ENCODE results near the gene RYR2. TPM values are rescaled to one million over a fixed set of nuclear protein-coding genes. Genes with fewer than 3 reads are reported as not detected.

Gene RYR2
- total RNA-seq, 1 donor from 2014 or later: 0.02 TPM

DNA sequence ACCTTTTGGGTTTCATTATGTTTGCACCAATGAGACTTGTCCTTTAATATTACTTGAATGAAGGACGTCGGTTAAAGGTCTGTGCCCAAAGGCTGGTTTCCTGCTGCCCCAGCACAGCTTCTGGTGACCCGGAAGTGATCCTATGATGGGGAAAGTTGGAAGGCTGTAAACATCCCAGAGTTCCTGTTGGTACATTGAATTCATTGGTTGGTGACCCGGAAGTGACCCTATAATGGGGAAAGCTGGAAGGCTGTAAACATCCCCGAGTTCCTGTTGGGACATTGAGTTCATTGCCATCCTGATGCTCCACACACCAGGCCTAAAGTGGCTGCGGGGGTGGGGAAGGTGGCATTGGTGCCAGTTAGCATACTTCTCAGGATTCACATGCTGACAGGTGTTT, 187.3 kb downstream of the RYR2 start:
- no peak for DNase-seq
- Mint-ChIP-seq H3K9me3 (no peaks in the 10 kb centered on the region), H3K27me3 (no peaks in the 10 kb centered on the region), H3K4me1 (no peaks in the 10 kb centered on the region), H3K27ac (no peak overlapping the region), H3K4me3 (no peak overlapping the region), H3K36me3 (ENCODE audit: low read depth) (no peaks in the 10 kb centered on the region)
- intact Hi-C loops (cut with micrococcal nuclease): no loop called here

DNA sequence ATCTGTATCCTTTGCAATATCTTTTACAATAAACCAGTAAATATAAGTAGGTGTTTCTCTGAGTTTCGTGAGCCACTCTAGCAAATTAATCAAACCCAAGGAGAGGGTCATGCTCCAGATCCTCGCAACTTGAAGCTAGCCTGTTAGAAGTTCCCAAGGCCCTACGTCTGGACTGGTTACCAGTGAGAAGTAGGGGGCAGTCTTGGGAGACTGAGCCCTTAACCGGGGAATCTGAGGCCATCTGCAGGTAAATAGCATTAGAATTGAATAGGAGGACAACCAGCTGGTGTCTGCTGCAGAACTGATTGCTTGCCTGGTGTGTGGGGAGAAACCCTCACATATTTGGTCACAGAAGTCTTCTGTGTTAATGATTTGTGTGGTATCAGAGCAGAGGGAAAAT, 190.5 kb downstream of the RYR2 start:
- Mint-ChIP-seq H3K4me3 (no peak overlapping the region), H3K27ac (no peak overlapping the region), H3K9me3 (no peaks in the 10 kb centered on the region), H3K27me3 (no peaks in the 10 kb centered on the region), H3K4me1 (no peaks in the 10 kb centered on the region), H3K36me3 (ENCODE audit: low read depth) (no peaks in the 10 kb centered on the region)
- DNase-seq: no peak
- intact Hi-C loops (cut with micrococcal nuclease): no loop called here

DNA sequence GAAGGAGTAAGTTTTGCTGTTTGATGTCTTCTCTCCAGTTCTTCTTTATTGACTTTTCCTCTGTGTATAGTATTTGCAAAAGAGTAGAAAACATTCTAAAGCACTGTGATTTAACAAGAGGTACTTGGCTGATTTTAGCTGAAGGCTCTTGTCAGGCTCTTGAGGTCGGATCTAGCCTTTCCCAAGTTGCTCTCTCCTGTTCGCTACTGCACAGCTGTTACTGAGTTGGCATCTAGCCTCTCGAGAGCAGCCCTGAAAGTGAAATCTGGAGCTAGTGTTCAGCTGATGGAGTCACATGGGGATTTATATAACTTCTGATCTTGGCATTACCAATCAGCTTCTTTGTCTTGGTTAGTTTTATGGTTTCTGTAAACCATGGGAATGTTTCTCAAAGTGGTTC, 193.1 kb downstream of the RYR2 start:
- H3K4me3 Mint-ChIP-seq: no peak overlapping the region
- no peak overlapping the region for H3K27ac Mint-ChIP-seq
- intact Hi-C loops (cut with micrococcal nuclease): no loop called here
- no peaks in the 10 kb centered on the region for H3K9me3 Mint-ChIP-seq
- no peak for DNase-seq
- H3K27me3 Mint-ChIP-seq: no peaks in the 10 kb centered on the region
- H3K36me3 Mint-ChIP-seq (ENCODE audit: low read depth): no peaks in the 10 kb centered on the region
- no peaks in the 10 kb centered on the region for H3K4me1 Mint-ChIP-seq

DNA sequence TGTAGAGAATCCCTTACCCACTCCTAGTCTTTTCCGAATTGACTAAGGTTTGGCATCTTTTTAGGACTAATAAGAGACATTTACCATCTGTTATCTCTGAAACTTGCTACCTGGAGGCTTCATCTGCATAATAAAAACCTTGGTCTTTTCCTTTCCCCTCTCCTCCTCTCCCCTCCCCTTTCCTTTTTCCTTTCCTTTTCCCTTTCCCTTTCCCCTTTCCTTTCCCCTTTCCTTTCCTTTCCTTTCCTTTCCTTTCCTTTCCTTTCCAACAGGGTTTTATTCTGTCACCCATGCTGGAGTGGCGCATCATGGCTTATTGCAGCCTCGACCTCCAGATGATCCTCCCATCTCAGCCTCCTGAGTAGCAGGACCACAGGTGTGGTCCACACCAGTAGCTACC, 195.7 kb downstream of the RYR2 start:
- Mint-ChIP-seq H3K27ac (no peak overlapping the region), H3K36me3 (ENCODE audit: low read depth) (no peaks in the 10 kb centered on the region), H3K9me3 (no peaks in the 10 kb centered on the region), H3K4me3 (no peak overlapping the region), H3K4me1 (no peaks in the 10 kb centered on the region), H3K27me3 (no peaks in the 10 kb centered on the region)
- no peak for DNase-seq
- intact Hi-C loops (cut with micrococcal nuclease): no loop called here

DNA sequence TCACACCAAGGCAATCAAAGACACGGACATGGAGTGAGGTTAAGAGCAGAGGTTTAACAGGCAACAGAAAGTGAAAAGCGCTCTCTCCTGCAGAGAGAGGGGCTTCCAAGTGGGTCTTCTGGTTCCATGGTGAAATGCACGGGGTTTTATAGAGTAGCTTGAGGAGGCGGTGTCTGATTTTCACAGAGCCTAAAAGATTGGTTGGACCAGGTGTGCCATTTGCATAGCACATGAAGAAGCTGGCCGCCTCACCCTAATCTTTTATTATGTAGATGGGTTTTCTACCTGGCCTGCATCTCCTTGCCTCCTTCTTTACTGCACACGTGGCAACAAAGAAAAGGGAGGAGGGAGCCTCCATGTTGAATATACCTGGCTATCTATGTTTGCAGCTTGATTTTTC, 197.3 kb downstream of the RYR2 start:
- no peaks in the 10 kb centered on the region for H3K27me3 Mint-ChIP-seq
- H3K9me3 Mint-ChIP-seq: no peaks in the 10 kb centered on the region
- no peak overlapping the region for H3K27ac Mint-ChIP-seq
- intact Hi-C loops (cut with micrococcal nuclease): no loop called here
- H3K4me1 Mint-ChIP-seq: no peaks in the 10 kb centered on the region
- H3K36me3 Mint-ChIP-seq (ENCODE audit: low read depth): no peaks in the 10 kb centered on the region
- no peak overlapping the region for H3K4me3 Mint-ChIP-seq
- DNase-seq: no peak

DNA sequence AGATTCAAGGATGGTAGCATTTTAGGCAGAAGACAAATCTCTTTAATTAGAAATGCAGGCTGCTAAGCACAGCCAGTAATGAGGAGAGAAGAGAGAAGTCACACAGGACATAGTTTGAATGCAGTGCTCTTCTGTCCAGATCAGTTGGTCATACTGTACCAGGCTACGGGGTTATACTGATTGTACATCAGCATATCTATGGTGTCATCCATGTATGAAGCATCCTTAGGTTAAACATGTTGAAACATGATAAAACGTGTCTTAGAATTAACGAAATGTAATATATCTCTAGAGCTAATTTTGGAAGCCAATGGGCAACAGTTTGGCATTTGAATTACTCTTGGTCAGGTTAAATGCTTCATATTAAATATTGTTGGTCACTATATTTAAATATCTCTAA, 199.1 kb downstream of the RYR2 start:
- no peaks in the 10 kb centered on the region for H3K27me3 Mint-ChIP-seq
- H3K27ac Mint-ChIP-seq: no peak overlapping the region
- DNase-seq: no peak
- H3K36me3 Mint-ChIP-seq (ENCODE audit: low read depth): no peaks in the 10 kb centered on the region
- no peaks in the 10 kb centered on the region for H3K4me1 Mint-ChIP-seq
- intact Hi-C loops (cut with micrococcal nuclease): no loop called here
- H3K4me3 Mint-ChIP-seq: no peak overlapping the region
- no peaks in the 10 kb centered on the region for H3K9me3 Mint-ChIP-seq

DNA sequence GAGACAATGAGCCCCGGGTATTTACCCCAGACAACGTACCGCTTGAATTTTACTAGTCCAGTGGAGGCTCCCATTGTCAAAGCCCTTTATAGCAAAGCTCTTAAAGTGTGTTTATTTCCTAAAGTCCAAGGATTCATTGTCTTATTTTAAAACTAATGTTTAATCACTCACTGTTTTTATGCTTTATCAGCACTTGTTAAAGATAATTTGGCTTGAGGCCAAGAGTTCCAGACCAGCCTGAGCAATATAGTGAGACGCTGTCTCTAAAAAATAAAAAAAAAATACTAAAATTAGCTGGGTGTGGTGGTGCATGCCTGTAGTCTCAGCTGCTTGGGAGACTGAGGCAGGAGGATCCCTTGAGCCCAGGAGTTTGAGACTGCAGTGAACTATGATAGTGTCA, 202.8 kb downstream of the RYR2 start:
- intact Hi-C loops (cut with micrococcal nuclease): no loop called here
- H3K27me3 Mint-ChIP-seq: no peaks in the 10 kb centered on the region

DNA sequence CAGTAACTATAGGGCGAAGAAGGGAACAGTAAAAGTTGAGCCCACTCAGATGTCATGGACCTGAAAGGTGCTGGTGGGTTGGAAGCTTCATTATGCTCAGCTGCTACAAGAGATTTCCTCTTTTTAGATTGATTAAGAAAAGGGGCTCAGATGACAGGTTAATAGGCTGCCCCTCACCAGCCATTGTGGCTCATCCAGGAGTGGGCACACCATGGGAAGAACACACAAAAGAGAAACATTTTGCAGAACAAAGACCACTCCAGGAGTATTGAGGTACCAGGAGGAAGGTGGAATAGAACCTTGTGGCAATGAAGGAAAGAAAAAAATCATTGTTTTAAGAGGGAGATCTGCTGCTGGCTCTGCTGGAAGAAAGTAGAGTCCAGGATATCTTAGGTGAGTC, 205.5 kb downstream of the RYR2 start:
- Mint-ChIP-seq H3K4me1 (no peaks in the 10 kb centered on the region), H3K4me3 (no peak overlapping the region), H3K27me3 (no peaks in the 10 kb centered on the region), H3K36me3 (ENCODE audit: low read depth) (no peaks in the 10 kb centered on the region), H3K9me3 (no peaks in the 10 kb centered on the region), H3K27ac (no peak overlapping the region)
- no peak for DNase-seq
- intact Hi-C loops (cut with micrococcal nuclease): no loop called here

More for the DNA sequence above, 202.8 kb downstream of the RYR2 start:
- no peak overlapping the region for H3K4me3 Mint-ChIP-seq
- H3K36me3 Mint-ChIP-seq (ENCODE audit: low read depth): no peaks in the 10 kb centered on the region
- no peaks in the 10 kb centered on the region for H3K9me3 Mint-ChIP-seq
- H3K4me1 Mint-ChIP-seq: no peaks in the 10 kb centered on the region
- no peak for DNase-seq
- H3K27ac Mint-ChIP-seq: no peak overlapping the region

DNA sequence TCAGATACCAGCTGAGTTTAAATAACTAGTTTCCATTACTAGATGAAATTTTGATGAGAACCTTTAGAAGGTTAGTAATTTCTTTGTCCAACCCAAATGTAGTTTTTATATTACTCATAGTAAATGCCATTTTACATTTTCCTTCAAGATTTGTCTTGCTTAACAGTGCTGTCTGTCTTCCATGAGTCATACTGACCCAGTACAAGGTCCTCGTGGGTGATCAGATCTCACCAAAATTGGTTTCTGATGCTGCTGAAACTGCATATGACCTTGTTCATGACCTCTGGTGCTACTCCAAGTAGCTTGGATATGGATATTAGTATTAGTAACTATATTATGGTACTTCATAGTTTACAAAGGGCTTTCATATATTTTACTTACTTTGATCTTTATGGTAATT, 207.1 kb downstream of the RYR2 start:
- H3K9me3 Mint-ChIP-seq: no peaks in the 10 kb centered on the region
- no peak overlapping the region for H3K4me3 Mint-ChIP-seq
- no peaks in the 10 kb centered on the region for H3K36me3 Mint-ChIP-seq (ENCODE audit: low read depth)
- no peak overlapping the region for H3K27ac Mint-ChIP-seq
- intact Hi-C loops (cut with micrococcal nuclease): no loop called here
- no peaks in the 10 kb centered on the region for H3K27me3 Mint-ChIP-seq
- H3K4me1 Mint-ChIP-seq: no peaks in the 10 kb centered on the region
- DNase-seq: no peak

DNA sequence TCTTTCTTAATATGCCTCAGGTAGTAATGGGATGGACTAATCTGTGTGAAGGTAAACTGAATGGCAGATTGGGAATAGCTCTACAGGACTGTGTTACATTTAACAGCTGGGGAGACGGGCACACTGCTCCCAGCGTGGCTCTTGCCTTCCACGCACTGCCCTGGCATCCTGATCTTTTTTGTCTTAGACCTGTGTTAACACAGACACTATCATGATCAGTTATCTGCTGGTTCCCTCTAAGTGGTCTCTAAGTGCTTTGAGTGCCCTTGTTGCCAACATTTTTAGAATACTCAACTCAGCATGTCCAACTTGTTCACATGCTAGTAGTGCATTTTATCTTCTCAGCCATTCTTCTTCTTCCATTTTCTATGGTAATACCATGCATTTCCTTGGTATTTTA, 208.1 kb downstream of the RYR2 start:
- intact Hi-C loops (cut with micrococcal nuclease): no loop called here
- Mint-ChIP-seq H3K4me3 (no peak overlapping the region), H3K36me3 (ENCODE audit: low read depth) (no peaks in the 10 kb centered on the region), H3K27ac (no peak overlapping the region), H3K4me1 (no peaks in the 10 kb centered on the region), H3K9me3 (no peaks in the 10 kb centered on the region), H3K27me3 (no peaks in the 10 kb centered on the region)
- no peak for DNase-seq

DNA sequence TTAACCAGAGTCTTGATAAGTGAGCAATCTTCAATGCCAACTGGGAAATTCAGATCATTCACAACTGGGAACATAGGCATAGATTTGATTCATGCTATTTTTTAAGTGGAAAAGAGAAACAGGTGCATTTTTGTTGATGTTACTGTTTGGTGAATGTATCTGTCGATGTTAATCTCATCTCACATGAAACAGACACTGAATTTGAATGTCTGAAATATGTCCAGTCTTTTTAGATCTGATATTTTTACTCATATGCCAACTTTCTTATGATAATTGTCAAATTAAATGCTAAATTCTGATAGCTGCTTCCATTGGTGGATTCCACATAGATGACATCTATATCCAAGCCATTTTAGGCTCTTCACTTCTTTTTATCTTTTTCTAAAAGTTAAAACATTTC, 213.1 kb downstream of the RYR2 start:
- intact Hi-C loops (cut with micrococcal nuclease): no loop called here
- Mint-ChIP-seq H3K4me1 (no peaks in the 10 kb centered on the region), H3K9me3 (peaks cover 3% of the 10 kb centered on the region), H3K27ac (no peak overlapping the region), H3K27me3 (no peaks in the 10 kb centered on the region), H3K36me3 (ENCODE audit: low read depth) (no peaks in the 10 kb centered on the region), H3K4me3 (no peak overlapping the region)
- no peak for DNase-seq

DNA sequence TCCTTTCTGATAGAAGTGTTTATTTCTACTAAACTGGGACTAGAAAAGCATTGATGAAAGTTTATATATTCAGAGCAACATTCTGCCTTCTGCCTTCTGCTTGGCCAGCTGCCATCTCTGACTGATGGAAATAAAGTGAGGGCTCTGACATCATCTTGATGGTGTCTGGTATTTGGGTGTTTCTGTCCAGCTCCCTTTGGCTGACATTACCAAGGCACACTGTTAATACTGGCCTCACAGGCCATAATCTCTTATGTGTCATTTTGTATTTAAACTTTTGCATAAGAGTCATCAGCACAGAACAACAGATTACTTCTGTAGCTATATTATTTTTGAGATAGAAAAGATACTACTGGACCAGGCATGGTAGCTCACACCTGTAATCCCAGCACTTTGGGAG, 216.9 kb downstream of the RYR2 start:
- H3K27ac Mint-ChIP-seq: no peak overlapping the region
- no peaks in the 10 kb centered on the region for H3K27me3 Mint-ChIP-seq
- no peaks in the 10 kb centered on the region for H3K36me3 Mint-ChIP-seq (ENCODE audit: low read depth)
- no peak overlapping the region for H3K4me3 Mint-ChIP-seq
- no peaks in the 10 kb centered on the region for H3K4me1 Mint-ChIP-seq
- intact Hi-C loops (cut with micrococcal nuclease): no loop called here
- no peak for DNase-seq
- H3K9me3 Mint-ChIP-seq: peaks cover 3% of the 10 kb centered on the region

DNA sequence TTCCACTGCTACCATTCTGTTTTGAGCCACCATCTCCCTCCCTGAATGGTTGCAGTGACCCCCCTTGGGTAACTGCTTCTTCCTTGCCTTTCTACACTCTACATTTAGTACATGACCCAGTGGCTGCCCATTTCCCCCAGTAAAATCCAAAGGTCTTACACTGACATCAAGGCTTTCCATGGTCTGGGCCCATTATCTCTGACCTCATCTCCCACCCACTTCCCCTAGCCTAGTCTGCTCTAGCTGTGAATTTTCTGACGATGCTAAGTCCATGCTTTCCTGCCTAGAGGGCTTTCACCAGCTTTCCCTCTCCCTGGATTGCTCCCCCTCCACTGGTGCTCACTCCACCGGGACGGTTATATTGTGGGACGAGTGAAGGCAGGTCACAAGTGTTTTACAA, 219.2 kb downstream of the RYR2 start:
- H3K4me1 Mint-ChIP-seq: no peaks in the 10 kb centered on the region
- no peak for DNase-seq
- H3K36me3 Mint-ChIP-seq (ENCODE audit: low read depth): no peaks in the 10 kb centered on the region
- peaks cover 3% of the 10 kb centered on the region for H3K9me3 Mint-ChIP-seq
- no peaks in the 10 kb centered on the region for H3K27me3 Mint-ChIP-seq
- H3K4me3 Mint-ChIP-seq: no peak overlapping the region
- intact Hi-C loops (cut with micrococcal nuclease): no loop called here
- H3K27ac Mint-ChIP-seq: no peak overlapping the region

DNA sequence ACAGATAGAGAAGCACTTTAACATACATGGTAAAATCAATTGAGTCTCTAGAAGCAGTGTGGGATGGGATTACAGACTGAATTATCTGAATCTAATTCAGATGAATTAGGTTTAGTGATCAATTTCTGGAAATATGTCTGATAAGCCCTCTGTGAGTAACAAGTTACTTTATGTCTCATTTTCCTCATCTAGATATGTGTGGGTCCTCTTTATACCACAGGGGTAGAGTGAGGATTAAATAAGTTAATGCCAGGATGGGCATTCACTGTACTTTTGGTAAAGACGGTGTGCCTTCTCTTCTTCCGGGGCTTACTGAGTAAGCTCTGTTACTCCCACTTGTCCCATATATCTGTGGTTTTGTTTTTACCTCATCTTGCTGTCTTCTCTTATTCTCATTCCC, 225.8 kb downstream of the RYR2 start:
- intact Hi-C loops (cut with micrococcal nuclease): no loop called here
- Mint-ChIP-seq H3K9me3 (no peaks in the 10 kb centered on the region), H3K4me3 (no peak overlapping the region), H3K27ac (no peak overlapping the region), H3K4me1 (no peaks in the 10 kb centered on the region), H3K27me3 (no peaks in the 10 kb centered on the region), H3K36me3 (ENCODE audit: low read depth) (no peaks in the 10 kb centered on the region)
- no peak for DNase-seq

DNA sequence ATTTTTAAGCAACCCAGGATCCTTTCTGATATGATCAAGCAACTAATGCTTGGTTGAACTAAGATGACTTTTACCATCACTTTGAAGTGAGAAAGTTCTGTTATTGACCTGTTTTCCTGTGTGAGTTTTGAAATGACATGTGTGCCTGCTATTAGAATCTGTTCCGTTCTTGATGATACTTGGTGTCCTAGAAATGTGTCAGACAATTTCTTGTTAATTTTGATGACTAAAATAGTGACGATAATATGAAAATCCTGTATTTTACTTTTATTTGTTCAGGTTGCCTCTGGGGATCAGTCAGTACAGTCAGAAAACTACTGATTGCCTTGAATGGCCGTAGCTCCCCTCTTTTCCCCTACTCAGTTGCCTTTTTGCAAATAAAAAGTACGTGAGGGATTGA, 228.0 kb downstream of the RYR2 start:
- DNase-seq: no peak
- Mint-ChIP-seq H3K27ac (no peak overlapping the region), H3K9me3 (no peaks in the 10 kb centered on the region), H3K27me3 (no peaks in the 10 kb centered on the region), H3K4me3 (no peak overlapping the region), H3K36me3 (ENCODE audit: low read depth) (no peaks in the 10 kb centered on the region), H3K4me1 (no peaks in the 10 kb centered on the region)
- intact Hi-C loops (cut with micrococcal nuclease): no loop called here

DNA sequence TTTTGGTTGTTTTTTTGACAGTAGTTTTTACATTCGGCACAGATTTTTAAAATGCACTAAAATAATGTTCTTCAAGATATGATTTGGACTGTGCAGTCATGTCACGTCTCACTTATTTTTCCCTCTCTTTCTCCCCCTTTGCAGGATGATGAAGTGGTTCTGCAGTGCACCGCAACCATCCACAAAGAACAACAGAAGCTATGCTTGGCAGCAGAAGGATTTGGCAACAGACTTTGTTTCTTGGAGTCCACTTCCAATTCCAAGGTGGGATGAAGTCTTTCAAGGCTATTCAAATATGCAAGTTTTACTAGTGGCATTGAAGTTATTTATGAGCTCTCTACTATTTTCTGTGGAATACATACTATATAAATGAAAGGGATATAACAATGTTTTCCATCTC, 228.4 kb downstream of the RYR2 start:
- no peak for DNase-seq
- no peaks in the 10 kb centered on the region for H3K4me1 Mint-ChIP-seq
- no peak overlapping the region for H3K27ac Mint-ChIP-seq
- H3K4me3 Mint-ChIP-seq: no peak overlapping the region
- intact Hi-C loops (cut with micrococcal nuclease): no loop called here
- H3K9me3 Mint-ChIP-seq: no peaks in the 10 kb centered on the region
- H3K36me3 Mint-ChIP-seq (ENCODE audit: low read depth): no peaks in the 10 kb centered on the region
- no peaks in the 10 kb centered on the region for H3K27me3 Mint-ChIP-seq
